ENCODE data around the gene RAMP1. TPM values are rescaled to one million over a fixed set of nuclear protein-coding genes. Genes with fewer than 3 reads are reported as not detected.

The RAMP1 gene
- total RNA-seq, 1 donor from 2014 or later: 176 TPM

DNA sequence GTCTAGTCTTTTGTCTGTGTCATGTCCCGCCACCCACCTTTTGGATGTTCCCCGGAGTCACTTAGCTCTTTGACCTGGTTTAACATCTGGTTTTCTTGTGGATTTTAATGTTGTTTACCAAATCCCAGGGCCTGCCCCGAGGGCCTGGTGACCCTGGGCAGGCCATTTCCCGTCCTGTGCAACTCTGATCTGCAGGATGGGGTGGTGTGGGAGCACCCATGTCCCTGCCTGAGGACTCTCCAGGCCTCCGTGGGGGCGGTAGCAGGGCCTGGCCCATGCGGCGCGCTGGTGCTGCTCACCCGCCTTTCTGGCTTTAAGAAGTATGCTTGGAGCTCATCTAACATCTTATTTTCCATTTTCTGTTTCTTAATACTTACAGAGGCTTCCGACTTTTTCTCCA lies 10.7 kb downstream of the RAMP1 start:
- H3K27me3 Mint-ChIP-seq (ENCODE audit: low read depth): no peaks in the 10 kb centered on the region
- H3K4me3 Mint-ChIP-seq (ENCODE audit: unreplicated experiment): no peak overlapping the region
- DNase-seq (ENCODE audit: low spot score): no peak
- H3K4me1 Mint-ChIP-seq (ENCODE audit: low read depth): peaks cover 88% of the 10 kb centered on the region
- no peaks in the 10 kb centered on the region for H3K9me3 Mint-ChIP-seq (ENCODE audit: low read depth)
- H3K27ac Mint-ChIP-seq (ENCODE audit: unreplicated experiment): peak overlapping the region; percentile 29
- TF ChIP-seq CTCF (IDR thresholded peaks at IDR 0.05): no peak
- H3K36me3 Mint-ChIP-seq (ENCODE audit: low read depth): peaks cover 7% of the 10 kb centered on the region

- no peak for TF ChIP-seq CTCF (IDR thresholded peaks at IDR 0.05)
- peak overlapping the region; percentile 72 for H3K27ac Mint-ChIP-seq (ENCODE audit: unreplicated experiment)
- H3K4me1 Mint-ChIP-seq (ENCODE audit: low read depth): peaks cover 85% of the 10 kb centered on the region
- H3K36me3 Mint-ChIP-seq (ENCODE audit: low read depth): peaks cover 7% of the 10 kb centered on the region
- no peak for DNase-seq (ENCODE audit: low spot score)
- H3K4me3 Mint-ChIP-seq (ENCODE audit: unreplicated experiment): no peak overlapping the region
- H3K9me3 Mint-ChIP-seq (ENCODE audit: low read depth): no peaks in the 10 kb centered on the region
- H3K27me3 Mint-ChIP-seq (ENCODE audit: low read depth): no peaks in the 10 kb centered on the region
These were observed 11.6 kb downstream of the RAMP1 start for GRCh38 chr2:237870754-237871651.

GRCh38 chr2:237872178-237872887 lies 12.9 kb downstream of the RAMP1 start:
- peaks cover 82% of the 10 kb centered on the region for H3K4me1 Mint-ChIP-seq (ENCODE audit: low read depth)
- no peak overlapping the region for H3K4me3 Mint-ChIP-seq (ENCODE audit: unreplicated experiment)
- DNase-seq (ENCODE audit: low spot score): no peak
- peak overlapping the region; percentile 27 for H3K27ac Mint-ChIP-seq (ENCODE audit: unreplicated experiment)
- no peaks in the 10 kb centered on the region for H3K27me3 Mint-ChIP-seq (ENCODE audit: low read depth)
- no peak for TF ChIP-seq CTCF (IDR thresholded peaks at IDR 0.05)
- no peaks in the 10 kb centered on the region for H3K9me3 Mint-ChIP-seq (ENCODE audit: low read depth)
- peaks cover 7% of the 10 kb centered on the region for H3K36me3 Mint-ChIP-seq (ENCODE audit: low read depth)

- Mint-ChIP-seq H3K27me3 (ENCODE audit: low read depth) (no peaks in the 10 kb centered on the region), H3K4me1 (ENCODE audit: low read depth) (peaks cover 75% of the 10 kb centered on the region), H3K4me3 (ENCODE audit: unreplicated experiment) (no peak overlapping the region), H3K9me3 (ENCODE audit: low read depth) (no peaks in the 10 kb centered on the region), H3K36me3 (ENCODE audit: low read depth) (peaks cover 7% of the 10 kb centered on the region), H3K27ac (ENCODE audit: unreplicated experiment) (peak overlapping the region; percentile 45)
- no peak for DNase-seq (ENCODE audit: low spot score)
- TF ChIP-seq CTCF (IDR thresholded peaks at IDR 0.05): no peak
These were observed 14.0 kb downstream of the RAMP1 start for GRCh38 chr2:237873421-237873831.

DNA sequence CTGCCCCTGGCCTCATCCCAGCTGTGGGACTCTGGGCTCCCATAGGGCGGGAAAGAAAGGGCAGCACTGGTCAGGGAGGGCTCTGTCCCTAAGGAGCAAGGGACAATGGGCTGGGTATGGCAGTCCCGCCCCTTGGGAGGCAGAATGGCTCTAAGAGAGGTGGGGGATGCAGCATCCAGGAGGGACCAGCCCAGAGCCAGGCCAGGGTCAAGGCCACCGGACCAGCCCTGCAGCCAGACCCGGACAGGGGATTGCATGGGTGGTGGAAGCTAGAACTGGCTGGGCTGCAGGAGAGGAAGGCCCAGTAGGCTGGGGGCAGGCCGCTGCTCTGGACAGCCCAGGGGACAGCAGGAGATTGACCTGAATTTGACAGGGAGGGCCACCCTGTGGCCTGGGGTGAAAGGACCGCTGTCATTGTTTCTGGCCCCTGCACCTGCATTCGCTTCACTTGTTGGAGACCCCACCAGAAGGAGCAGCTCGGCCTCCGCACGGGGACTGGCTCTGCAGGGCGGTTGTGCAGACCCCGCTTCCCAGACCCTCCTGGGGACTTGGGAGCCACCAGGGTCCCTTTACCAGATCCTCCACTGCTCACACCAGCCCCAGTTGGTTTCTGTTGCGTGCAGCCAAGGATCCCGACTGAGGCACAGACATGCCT lies 14.6 kb downstream of the RAMP1 start:
- Mint-ChIP-seq H3K9me3 (ENCODE audit: low read depth) (no peaks in the 10 kb centered on the region), H3K4me1 (ENCODE audit: low read depth) (peaks cover 75% of the 10 kb centered on the region), H3K27ac (ENCODE audit: unreplicated experiment) (peak overlapping the region; percentile 97), H3K36me3 (ENCODE audit: low read depth) (peaks cover 8% of the 10 kb centered on the region), H3K4me3 (ENCODE audit: unreplicated experiment) (peak overlapping the region; percentile 38), H3K27me3 (ENCODE audit: low read depth) (no peaks in the 10 kb centered on the region)
- TF ChIP-seq CTCF (IDR thresholded peaks at IDR 0.05): no peak
- no peak for DNase-seq (ENCODE audit: low spot score)
